Vagina (tissue), 2 donors: Measurements from ENCODE around the gene LMNA. TPM values are rescaled to one million over a fixed set of nuclear protein-coding genes. Genes with fewer than 3 reads are reported as not detected.
"Not testable (repeated sequence)": the region's sequence is repeated elsewhere in the genome, so short reads cannot be mapped to it uniquely, and the experiment has no call there.

Experiments used
- DNase-seq, 2 donors: peaks; one replicate each; pipeline ENCODE4 v3.0.0-alpha.2; 2017; ENCODE audit errors: extremely low spot score in 2 of 2
- H3K27ac ChIP-seq: fragments of 200-600 bp; sonication (generic); one replicate; pipeline ENCODE4 v1.5.1; 2019
- H3K27me3 ChIP-seq: fragments of 200-600 bp; sonication (generic); one replicate; pipeline ENCODE4 v1.5.1; 2019
- H3K36me3 ChIP-seq, 2 donors: fragments of 200-600 bp; sonication (generic); one replicate each; pipeline ENCODE4 v1.5.1; 2017 to 2019
- H3K4me1 ChIP-seq: fragments of 200-600 bp; sonication (generic); one replicate; pipeline ENCODE4 v1.5.1; 2019
- H3K4me3 ChIP-seq, 2 donors: fragments of 200-600 bp; sonication (generic); 1 replicate in 1 of 2; 2 replicates in 1 of 2; pipeline ENCODE4 v1.5.1; 2016 to 2019
- H3K9me3 ChIP-seq: fragments of 200-600 bp; sonication (generic); one replicate; pipeline ENCODE4 v1.5.1; 2019
- CTCF ChIP-seq, 3 experiments: fragments of 450-650 bp in 2 of 3; fragments of 200-600 bp in 1 of 3; sonication (generic) in 1 of 3; IDR thresholded peaks; one replicate each; pipeline ENCODE4 v1.5.1; 2017 to 2019; ENCODE audit warnings: antibody characterized with exemption in 3 of 3, mild to moderate bottlenecking in 2 of 3, moderate library complexity in 2 of 3
- POLR2A ChIP-seq, 2 donors: fragments of 450-650 bp; IDR thresholded peaks; one replicate each; pipeline ENCODE4 v1.6.1; 2017; ENCODE audit warnings: antibody characterized with exemption in 2 of 2, mild to moderate bottlenecking in 2 of 2, moderate library complexity in 2 of 2
- POLR2AphosphoS5 ChIP-seq, 2 donors: sonication (generic); formaldehyde crosslinking; IDR thresholded peaks; one replicate each; pipeline ENCODE4 v1.9.0; 2017; ENCODE audit warnings: antibody characterized with exemption in 2 of 2, mild to moderate bottlenecking in 2 of 2, low read depth in 1 of 2; ENCODE audit not compliant: insufficient read depth in 1 of 2
- intact Hi-C: fragments of 100-400 bp; cut with DNase I; formaldehyde crosslinking; loops from one replicate; pipeline ENCODE4 v1.15.1; 2023
- total RNA-seq: library from RNA; depleted of rRNA; stranded (reverse); fragments of >200 nt; gene quantifications from one replicate; pipeline ENCODE4 v1.2.3, GENCODE V29; 2016

LMNA gene
- total RNA-seq, 1 donor from 2014 or later = 436 TPM

- TF ChIP-seq POLR2A (IDR thresholded peaks at IDR 0.05) (no peak), CTCF (IDR thresholded peaks at IDR 0.05) (no peak), POLR2AphosphoS5 (IDR thresholded peaks at IDR 0.05; ENCODE audit: insufficient read depth in 1 of 2, low read depth in 1 of 2) (no peak)
- no peak overlapping the region for H3K27ac ChIP-seq
- H3K27me3 ChIP-seq = no peaks in the 10 kb centered on the region
- DNase-seq = no peak
- H3K4me3 ChIP-seq = no peak overlapping the region
- H3K9me3 ChIP-seq = no peaks in the 10 kb centered on the region
- no peaks in the 10 kb centered on the region for H3K4me1 ChIP-seq
- intact Hi-C loops = no loop called here
- no peaks in the 10 kb centered on the region for H3K36me3 ChIP-seq
Measured at GRCh38 chr1:156069490-156070455, 44.7 kb upstream of the LMNA start.

- intact Hi-C loops = no loop called here
- no peaks in the 10 kb centered on the region for H3K36me3 ChIP-seq
- no peak overlapping the region for H3K27ac ChIP-seq
- no peak for DNase-seq
- TF ChIP-seq CTCF (IDR thresholded peaks at IDR 0.05) = no peak
- no peak for TF ChIP-seq POLR2A (IDR thresholded peaks at IDR 0.05)
- TF ChIP-seq POLR2AphosphoS5 (IDR thresholded peaks at IDR 0.05; ENCODE audit: insufficient read depth in 1 of 2, low read depth in 1 of 2) = no peak
- H3K27me3 ChIP-seq = no peaks in the 10 kb centered on the region
- no peak overlapping the region for H3K4me3 ChIP-seq
- H3K9me3 ChIP-seq = no peaks in the 10 kb centered on the region
- H3K4me1 ChIP-seq = peaks cover 3% of the 10 kb centered on the region
Measured at GRCh38 chr1:156070548-156070947, 44.0 kb upstream of the LMNA start.

- H3K27ac ChIP-seq, H3K9me3 ChIP-seq, DNase-seq, intact Hi-C loops, H3K27me3 ChIP-seq, H3K36me3 ChIP-seq, H3K4me3 ChIP-seq: not testable (repeated sequence)
- peaks cover 11% of the 10 kb centered on the region for H3K4me1 ChIP-seq
Measured at GRCh38 chr1:156071332-156071816, 43.1 kb upstream of the LMNA start.

- no peak for DNase-seq
- H3K9me3 ChIP-seq = no peaks in the 10 kb centered on the region
- no peak for TF ChIP-seq CTCF (IDR thresholded peaks at IDR 0.05)
- TF ChIP-seq POLR2A (IDR thresholded peaks at IDR 0.05) = no peak
- TF ChIP-seq POLR2AphosphoS5 (IDR thresholded peaks at IDR 0.05; ENCODE audit: insufficient read depth in 1 of 2, low read depth in 1 of 2) = no peak
- intact Hi-C loops = no loop called here
- no peak overlapping the region for H3K27ac ChIP-seq
- peaks cover 13% of the 10 kb centered on the region for H3K4me1 ChIP-seq
- H3K27me3 ChIP-seq = no peaks in the 10 kb centered on the region
- H3K4me3 ChIP-seq = no peak overlapping the region
- H3K36me3 ChIP-seq = no peaks in the 10 kb centered on the region
Measured at GRCh38 chr1:156072251-156072650, 42.3 kb upstream of the LMNA start.

GRCh38 chr1:156073110-156073687, 41.3 kb upstream of the LMNA start:
- H3K4me1 ChIP-seq = peaks cover 13% of the 10 kb centered on the region
- no peak overlapping the region for H3K4me3 ChIP-seq
- no peak for DNase-seq
- intact Hi-C loops = no loop called here
- no peaks in the 10 kb centered on the region for H3K36me3 ChIP-seq
- no peak for TF ChIP-seq POLR2AphosphoS5 (IDR thresholded peaks at IDR 0.05; ENCODE audit: insufficient read depth in 1 of 2, low read depth in 1 of 2)
- no peak for TF ChIP-seq CTCF (IDR thresholded peaks at IDR 0.05)
- no peak for TF ChIP-seq POLR2A (IDR thresholded peaks at IDR 0.05)
- H3K27ac ChIP-seq = no peak overlapping the region
- no peaks in the 10 kb centered on the region for H3K27me3 ChIP-seq
- H3K9me3 ChIP-seq = no peaks in the 10 kb centered on the region
